HG03103 (cell line): ENCODE measurements around the gene C12orf54.
"Not testable (repeated sequence)": the region's sequence is repeated elsewhere in the genome, so short reads cannot be mapped to it uniquely, and the experiment has no call there.

Experiments
- ATAC-seq: cut with Tn5 transposase; IDR thresholded peaks from one replicate; pipeline ENCODE4 v1.9.1; 2021; ENCODE audit warnings: low read depth; ENCODE audit not compliant: unreplicated experiment

C12orf54 gene

GRCh38 chr12:48506836-48507235, 24.5 kb downstream of the C12orf54 start:
- ATAC-seq, result not testable (repeated sequence)

GRCh38 chr12:48508987-48509386, 26.7 kb downstream of the C12orf54 start:
- no peak for ATAC-seq

GRCh38 chr12:48510111-48510510, 27.8 kb downstream of the C12orf54 start:
- ATAC-seq, result no peak

- ATAC-seq, result no peak
These were observed 30.6 kb downstream of the C12orf54 start for GRCh38 chr12:48512855-48513254.

- ATAC-seq, result no peak
These were observed 32.4 kb downstream of the C12orf54 start for GRCh38 chr12:48514728-48515127.

GRCh38 chr12:48520381-48520780, 38.1 kb downstream of the C12orf54 start:
- not testable (repeated sequence) for ATAC-seq

GRCh38 chr12:48525332-48525731, 43.0 kb downstream of the C12orf54 start, which contains the start of gene OR8S1:
Gene OR8S1, plus strand, starts transcription at chr12:48525632. Its CDS starts 0 bp downstream, at chr12:48525632.
- no peak for ATAC-seq

GRCh38 chr12:48527891-48528670, 45.8 kb downstream of the C12orf54 start:
- ATAC-seq, result no peak

- ATAC-seq, result no peak
These were observed 50.3 kb downstream of the C12orf54 start for GRCh38 chr12:48532601-48533000.

- ATAC-seq, result no peak
These were observed 54.3 kb downstream of the C12orf54 start for GRCh38 chr12:48536602-48537001.

GRCh38 chr12:48542300-48542928, 60.1 kb downstream of the C12orf54 start:
- ATAC-seq, result no peak

- ATAC-seq, result no peak
These were observed 63.7 kb downstream of the C12orf54 start for GRCh38 chr12:48545833-48546469.
